Endodermal cell (in vitro differentiated cells): Measurements from ENCODE around the gene DNAAF1. TPM values are rescaled to one million over a fixed set of nuclear protein-coding genes. Genes with fewer than 3 reads are reported as not detected.

ENCODE experiments used
- DNase-seq: peaks from one replicate; pipeline ENCODE4 v3.0.0-alpha.2; 2017
- H3K27ac ChIP-seq: 2 replicates; pipeline ENCODE4 v1.5.1; 2013; ENCODE audit warnings: mild to moderate bottlenecking, low read depth, low read length, moderate library complexity
- H3K27me3 ChIP-seq: 2 replicates; pipeline ENCODE4 v1.6.1; 2013; ENCODE audit warnings: mild to moderate bottlenecking, low read length, moderate library complexity; ENCODE audit not compliant: insufficient read depth, control insufficient read depth, poor library complexity, severe bottlenecking
- H3K36me3 ChIP-seq: 2 replicates; pipeline ENCODE4 v1.7.0; 2013; ENCODE audit warnings: mild to moderate bottlenecking, low read length, moderate library complexity; ENCODE audit not compliant: control insufficient read depth, insufficient read depth
- H3K4me1 ChIP-seq: one replicate; pipeline ENCODE4 v1.7.0; 2013; ENCODE audit warnings: low read length; ENCODE audit not compliant: control insufficient read depth, insufficient read depth
- H3K4me3 ChIP-seq: 2 replicates; pipeline ENCODE4 v1.5.1; 2013; ENCODE audit warnings: mild to moderate bottlenecking, low read length, moderate library complexity
- H3K9ac ChIP-seq: 2 replicates; pipeline ENCODE4 v1.6.1; 2013; ENCODE audit warnings: mild to moderate bottlenecking, low read length, moderate library complexity; ENCODE audit not compliant: poor library complexity, severe bottlenecking; ENCODE audit errors: extremely low read depth
- H3K9me3 ChIP-seq: 2 replicates; pipeline ENCODE4 v1.6.1; 2013; ENCODE audit warnings: mild to moderate bottlenecking, low read length, moderate library complexity; ENCODE audit not compliant: control insufficient read depth
- H3K27ac Mint-ChIP-seq: 2 replicates; pipeline ENCODE4 v1.8.0; 2020; ENCODE audit warnings: mixed read lengths
- H3K27me3 Mint-ChIP-seq: 2 replicates; pipeline ENCODE4 v1.8.0; 2021; ENCODE audit warnings: mild to moderate bottlenecking, mixed read lengths; ENCODE audit not compliant: insufficient read depth
- H3K36me3 Mint-ChIP-seq: 2 replicates; pipeline ENCODE4 v1.8.0; 2020; ENCODE audit warnings: low read depth, mixed read lengths
- H3K4me1 Mint-ChIP-seq: 2 replicates; pipeline ENCODE4 v1.8.0; 2020; ENCODE audit warnings: mixed read lengths
- H3K4me3 Mint-ChIP-seq: 2 replicates; pipeline ENCODE4 v1.8.0; 2020; ENCODE audit warnings: mild to moderate bottlenecking, moderate library complexity, mixed read lengths
- H3K9me3 Mint-ChIP-seq: 2 replicates; pipeline ENCODE4 v1.8.0; 2020; ENCODE audit warnings: mild to moderate bottlenecking, mixed read lengths
- CTCF ChIP-seq: fragments of 200-600 bp; sonication (generic); conservative IDR thresholded peaks from 2 replicates; pipeline ENCODE4 v1.5.0; 2021; ENCODE audit warnings: antibody characterized with exemption, mild to moderate bottlenecking
- WGBS, 2 experiments: methylation state at CpG; one replicate each; pipeline versions ENCODE4 v1.1.5 to v1.1.7; 2013; ENCODE audit warnings: missing lambda C conversion rate in 2 of 2, mixed read lengths in 1 of 2; ENCODE audit not compliant: insufficient coverage in 1 of 2, insufficient read length in 1 of 2; 5-methylcytosine and 5-hydroxymethylcytosine counted together
- total RNA-seq, 2 donors: library from RNA; stranded (reverse); fragmentation: NEBNext Ultra II Directional in 1 of 2; extraction: Animal tissue kit (Norgen Biotek cat#: 25700) in 1 of 2; gene quantifications; 2 replicates in 1 of 2; 3 replicates in 1 of 2; pipeline ENCODE4 v1.2.1, GENCODE V29; 2021

Gene DNAAF1
- total RNA-seq, 2 donors from 2014 or later, result 0.59 to 0.66 TPM

- Mint-ChIP-seq H3K36me3 (no peaks in the 10 kb centered on the region), H3K4me3 (no peak overlapping the region), H3K27me3 (no peaks in the 10 kb centered on the region), H3K4me1 (peaks cover 12% of the 10 kb centered on the region), H3K9me3 (no peaks in the 10 kb centered on the region), H3K27ac (no peak overlapping the region)
- WGBS, 2 experiments, result 94 to 100% methylated on average over 1 to 3 of the region's 4 CpGs
- no peak for DNase-seq
- no peaks in the 10 kb centered on the region for H3K36me3 ChIP-seq
- no peaks in the 10 kb centered on the region for H3K9me3 ChIP-seq
- no peak overlapping the region for H3K9ac ChIP-seq
- H3K4me3 ChIP-seq, result no peak overlapping the region
- TF ChIP-seq CTCF, result no peak
- H3K27ac ChIP-seq, result no peak overlapping the region
- no peaks in the 10 kb centered on the region for H3K27me3 ChIP-seq
- peaks cover 15% of the 10 kb centered on the region for H3K4me1 ChIP-seq
Measured at GRCh38 chr16:84212154-84212553, 67.0 kb downstream of the DNAAF1 start.

- no peak overlapping the region for H3K27ac ChIP-seq
- no peaks in the 10 kb centered on the region for H3K27me3 ChIP-seq
- no peaks in the 10 kb centered on the region for H3K27me3 Mint-ChIP-seq
- no peaks in the 10 kb centered on the region for H3K36me3 ChIP-seq
- no peaks in the 10 kb centered on the region for H3K9me3 ChIP-seq
- no peak overlapping the region for H3K4me3 ChIP-seq
- no peaks in the 10 kb centered on the region for H3K9me3 Mint-ChIP-seq
- peaks cover 10% of the 10 kb centered on the region for H3K4me1 ChIP-seq
- no peak for TF ChIP-seq CTCF
- H3K4me3 Mint-ChIP-seq, result no peak overlapping the region
- DNase-seq, result no peak
- 88 to 92% methylated on average over 3 to 4 of the region's 4 CpGs for WGBS, 2 experiments
- no peaks in the 10 kb centered on the region for H3K36me3 Mint-ChIP-seq
- H3K27ac Mint-ChIP-seq, result no peak overlapping the region
- peaks cover 8% of the 10 kb centered on the region for H3K4me1 Mint-ChIP-seq
- no peak overlapping the region for H3K9ac ChIP-seq
Measured at GRCh38 chr16:84212631-84213030, 67.5 kb downstream of the DNAAF1 start.

GRCh38 chr16:84214451-84215066, 69.5 kb downstream of the DNAAF1 start:
- 92 to 94% methylated on average over 15 of the region's 15 CpGs for WGBS, 2 experiments

More at GRCh38 chr16:84214451-84215066, 69.5 kb downstream of the DNAAF1 start:
- Mint-ChIP-seq H3K27ac (no peak overlapping the region), H3K9me3 (no peaks in the 10 kb centered on the region), H3K4me1 (peaks cover 15% of the 10 kb centered on the region), H3K36me3 (no peaks in the 10 kb centered on the region), H3K4me3 (no peak overlapping the region), H3K27me3 (no peaks in the 10 kb centered on the region)
- Histone ChIP-seq H3K4me3 (no peak overlapping the region), H3K4me1 (no peaks in the 10 kb centered on the region), H3K36me3 (no peaks in the 10 kb centered on the region), H3K27me3 (no peaks in the 10 kb centered on the region), H3K27ac (no peak overlapping the region), H3K9ac (no peak overlapping the region), H3K9me3 (no peaks in the 10 kb centered on the region)
- no peak for DNase-seq
- TF ChIP-seq CTCF, result no peak
